Activated B cell treated with CpG ODN at 0.5 μM for 24 hours (primary cell): ENCODE measurements around the gene MPHOSPH10. TPM values are rescaled to one million over a fixed set of nuclear protein-coding genes. Genes with fewer than 3 reads are reported as not detected.

Experiments
- ATAC-seq: fragments of 200-7000 bp; cut with Tn5 transposase; one replicate; pipeline ENCODE4 v1.10.0; 2021; ENCODE audit warnings: low read depth, mild to moderate bottlenecking, moderate library complexity
- CTCF ChIA-PET: fragments of 350-600 bp; sonication (Branson Sonifier 250); formaldehyde crosslinking; loops from one replicate; lab custom pipeline; 2021; ENCODE audit warnings: antibody characterized with exemption; lab: Charles Lee
- POLR2A ChIA-PET: fragments of 350-600 bp; sonication (Branson Sonifier 250); formaldehyde crosslinking; loops from one replicate; lab custom pipeline; 2021; ENCODE audit warnings: antibody characterized with exemption; lab: Charles Lee
- DNase-seq: peaks from one replicate; pipeline ENCODE4 v3.0.0; 2022
- H3K27ac Mint-ChIP-seq: one replicate; pipeline ENCODE4 v1.8.0; 2020; ENCODE audit warnings: mixed read lengths
- H3K27me3 Mint-ChIP-seq: one replicate; pipeline ENCODE4 v1.8.0; 2021; ENCODE audit warnings: mixed read lengths
- H3K36me3 Mint-ChIP-seq: one replicate; pipeline ENCODE4 v1.8.0; 2021; ENCODE audit warnings: low read depth, mixed read lengths
- H3K4me1 Mint-ChIP-seq: one replicate; pipeline ENCODE4 v1.8.0; 2021; ENCODE audit warnings: mixed read lengths
- H3K4me3 Mint-ChIP-seq: one replicate; pipeline ENCODE4 v1.8.0; 2020; ENCODE audit warnings: mild to moderate bottlenecking, mixed read lengths
- H3K9me3 Mint-ChIP-seq: one replicate; pipeline ENCODE4 v1.8.0; 2020; ENCODE audit warnings: mixed read lengths
- intact Hi-C: fragments of 100-400 bp; cut with micrococcal nuclease; formaldehyde crosslinking; loops from one replicate; pipeline ENCODE4 v1.15.1; 2024
- total RNA-seq: library from RNA; stranded (reverse); gene quantifications from 2 replicates; pipeline ENCODE4 v1.2.3, GENCODE V29; 2022
- TF ChIP-seq, protein P1 (sequence below): fragments of 200-600 bp; IDR thresholded peaks from one replicate; pipeline ENCODE4 v1.8.0; 2022; ENCODE audit warnings: antibody characterized with exemption, mild to moderate bottlenecking

Gene MPHOSPH10
- total RNA-seq, 1 donor from 2014 or later: 47.6 TPM

DNA sequence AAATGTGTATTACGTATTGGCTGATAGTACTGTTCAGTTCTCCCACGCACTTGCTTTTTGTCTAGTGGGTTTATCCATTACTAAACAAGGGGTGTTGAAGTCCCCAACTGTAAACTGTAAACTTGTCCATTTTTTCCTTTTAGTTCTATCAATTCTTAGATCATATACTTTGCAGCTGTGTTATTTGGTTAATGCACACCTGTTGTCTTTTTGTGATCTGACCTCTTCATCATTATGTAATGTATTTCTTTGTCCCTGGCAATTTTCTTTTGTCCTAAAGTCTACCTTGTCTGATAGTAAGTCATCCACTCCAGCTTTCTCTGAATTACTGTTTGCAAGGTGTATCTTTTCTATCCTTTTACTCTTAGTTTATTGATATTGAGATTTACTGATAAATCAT is 22.3 kb upstream of the MPHOSPH10 start:
- Mint-ChIP-seq H3K9me3 (peaks cover 3% of the 10 kb centered on the region), H3K4me1 (no peaks in the 10 kb centered on the region), H3K4me3 (no peak overlapping the region), H3K27me3 (no peaks in the 10 kb centered on the region), H3K36me3 (peaks cover 14% of the 10 kb centered on the region), H3K27ac (no peak overlapping the region)
- CTCF ChIA-PET: no interaction called here
- POLR2A ChIA-PET: no interaction called here
- no peak for ATAC-seq
- no peak for DNase-seq
- intact Hi-C loops: no loop called here
- TF ChIP-seq, protein P1, sequence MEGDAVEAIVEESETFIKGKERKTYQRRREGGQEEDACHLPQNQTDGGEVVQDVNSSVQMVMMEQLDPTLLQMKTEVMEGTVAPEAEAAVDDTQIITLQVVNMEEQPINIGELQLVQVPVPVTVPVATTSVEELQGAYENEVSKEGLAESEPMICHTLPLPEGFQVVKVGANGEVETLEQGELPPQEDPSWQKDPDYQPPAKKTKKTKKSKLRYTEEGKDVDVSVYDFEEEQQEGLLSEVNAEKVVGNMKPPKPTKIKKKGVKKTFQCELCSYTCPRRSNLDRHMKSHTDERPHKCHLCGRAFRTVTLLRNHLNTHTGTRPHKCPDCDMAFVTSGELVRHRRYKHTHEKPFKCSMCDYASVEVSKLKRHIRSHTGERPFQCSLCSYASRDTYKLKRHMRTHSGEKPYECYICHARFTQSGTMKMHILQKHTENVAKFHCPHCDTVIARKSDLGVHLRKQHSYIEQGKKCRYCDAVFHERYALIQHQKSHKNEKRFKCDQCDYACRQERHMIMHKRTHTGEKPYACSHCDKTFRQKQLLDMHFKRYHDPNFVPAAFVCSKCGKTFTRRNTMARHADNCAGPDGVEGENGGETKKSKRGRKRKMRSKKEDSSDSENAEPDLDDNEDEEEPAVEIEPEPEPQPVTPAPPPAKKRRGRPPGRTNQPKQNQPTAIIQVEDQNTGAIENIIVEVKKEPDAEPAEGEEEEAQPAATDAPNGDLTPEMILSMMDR: no peak

- Mint-ChIP-seq H3K27ac (no peak overlapping the region), H3K4me3 (no peak overlapping the region), H3K27me3 (no peaks in the 10 kb centered on the region), H3K36me3 (peaks cover 48% of the 10 kb centered on the region), H3K4me1 (no peaks in the 10 kb centered on the region), H3K9me3 (no peaks in the 10 kb centered on the region)
- CTCF ChIA-PET: interaction anchor here (1.0 kb wide), 1 partner anchor 17 kb away, joined by 3 read pairs; the partner anchor contains the start of gene MPHOSPH10
- DNase-seq (no peak), ATAC-seq (no peak)
- POLR2A ChIA-PET: no interaction called here
- TF ChIP-seq, protein P1: no peak
- intact Hi-C loops: no loop called here
These were observed 16.6 kb upstream of the MPHOSPH10 start for GRCh38 chr2:71113843-71114242.

DNA sequence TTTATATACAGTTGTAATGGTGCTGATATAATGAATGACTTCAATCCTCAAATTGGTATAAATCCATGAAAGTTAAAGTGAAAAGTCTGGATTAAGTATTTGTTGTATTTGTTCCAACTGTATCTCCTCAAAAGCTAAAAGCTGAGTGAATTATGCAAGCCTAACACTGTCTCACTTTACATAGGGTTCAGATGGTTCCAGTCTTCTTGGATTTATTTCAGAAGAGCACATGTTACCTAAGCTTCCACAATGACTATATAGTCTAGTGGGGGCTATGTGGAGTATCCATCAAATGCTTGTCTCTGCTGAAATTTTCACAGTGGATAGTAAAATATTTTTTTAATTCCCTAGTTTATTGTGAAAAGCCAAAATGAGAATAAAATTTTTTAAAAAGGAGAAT is 13.4 kb upstream of the MPHOSPH10 start:
- Mint-ChIP-seq H3K36me3 (peaks cover 53% of the 10 kb centered on the region), H3K27ac (no peak overlapping the region), H3K9me3 (no peaks in the 10 kb centered on the region), H3K4me3 (no peak overlapping the region), H3K27me3 (no peaks in the 10 kb centered on the region), H3K4me1 (no peaks in the 10 kb centered on the region)
- intact Hi-C loops: no loop called here
- TF ChIP-seq, protein P1: no peak
- DNase-seq (no peak), ATAC-seq (no peak)
- POLR2A ChIA-PET: no interaction called here
- CTCF ChIA-PET: no interaction called here

- H3K36me3 Mint-ChIP-seq: peaks cover 40% of the 10 kb centered on the region
- ChIA-PET POLR2A (no interaction called here), CTCF (no interaction called here)
- H3K27ac Mint-ChIP-seq: no peak overlapping the region
- TF ChIP-seq, protein P1: no peak
- H3K4me1 Mint-ChIP-seq: no peaks in the 10 kb centered on the region
- DNase-seq (no peak), ATAC-seq (no peak)
- intact Hi-C loops: no loop called here
- H3K4me3 Mint-ChIP-seq: no peak overlapping the region
- no peaks in the 10 kb centered on the region for H3K9me3 Mint-ChIP-seq
- no peaks in the 10 kb centered on the region for H3K27me3 Mint-ChIP-seq
These were observed 10.2 kb upstream of the MPHOSPH10 start for GRCh38 chr2:71120195-71120594.

- DNase-seq: no peak
- peaks cover 37% of the 10 kb centered on the region for H3K36me3 Mint-ChIP-seq
- no peaks in the 10 kb centered on the region for H3K9me3 Mint-ChIP-seq
- H3K27me3 Mint-ChIP-seq: no peaks in the 10 kb centered on the region
- H3K4me3 Mint-ChIP-seq: no peak overlapping the region
- no peaks in the 10 kb centered on the region for H3K4me1 Mint-ChIP-seq
- ChIA-PET POLR2A (no interaction called here), CTCF (no interaction called here)
- TF ChIP-seq, protein P1: no peak
- no peak overlapping the region for H3K27ac Mint-ChIP-seq
- intact Hi-C loops: no loop called here
- no peak for ATAC-seq
These were observed 9.0 kb upstream of the MPHOSPH10 start for GRCh38 chr2:71121479-71121878.
